ENCODE measurements around the gene CDC42EP5.

The CDC42EP5 gene

GRCh38 chr19:54461613-54462012 is 11.5 kb downstream of the CDC42EP5 start:
- no peak for DNase-seq

- no peak for DNase-seq
Observed at GRCh38 chr19:54461210-54461609, 11.9 kb downstream of the CDC42EP5 start.

DNA sequence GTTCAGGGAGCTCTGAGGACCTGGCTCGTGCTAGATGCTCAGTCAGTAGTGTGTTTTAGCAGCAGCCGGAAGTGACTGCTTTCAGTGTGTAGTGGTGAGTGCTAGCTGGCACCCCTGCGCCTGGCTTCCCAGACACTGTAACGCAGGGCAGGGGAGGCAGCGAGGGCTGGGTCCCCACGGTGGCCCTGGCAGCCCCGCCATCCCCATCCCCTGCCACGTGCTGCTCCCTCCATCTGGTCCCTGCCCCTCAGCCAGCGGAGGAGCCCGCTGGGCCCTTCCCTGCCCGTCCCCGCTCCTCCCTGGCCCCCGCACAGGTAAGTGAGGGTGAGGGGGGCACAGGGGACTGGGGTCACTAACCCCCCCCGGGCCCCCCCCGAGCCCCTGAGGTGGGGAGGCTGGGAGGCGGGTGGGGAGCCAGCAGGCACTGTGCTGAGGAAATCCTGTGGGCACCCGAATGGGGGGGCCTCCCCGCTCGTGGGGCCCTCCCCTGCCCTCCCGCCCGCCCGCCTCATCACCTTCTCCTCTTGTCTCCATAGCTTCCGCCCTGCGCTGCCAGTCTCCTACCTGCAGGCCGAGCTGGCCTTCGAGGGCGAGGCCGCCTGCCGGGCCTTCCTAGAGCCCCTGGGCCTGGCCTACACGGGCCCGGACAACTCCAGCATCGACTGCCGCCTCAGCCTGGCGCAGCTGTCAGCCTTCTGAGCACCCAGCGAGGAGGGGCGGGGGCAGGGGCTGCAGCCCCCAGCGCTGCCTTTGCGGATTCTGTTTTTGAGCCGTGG is 12.7 kb downstream of the CDC42EP5 start:
- DNase-seq = no peak

- no peak for DNase-seq
Observed at GRCh38 chr19:54459282-54460229, 13.5 kb downstream of the CDC42EP5 start.

DNA sequence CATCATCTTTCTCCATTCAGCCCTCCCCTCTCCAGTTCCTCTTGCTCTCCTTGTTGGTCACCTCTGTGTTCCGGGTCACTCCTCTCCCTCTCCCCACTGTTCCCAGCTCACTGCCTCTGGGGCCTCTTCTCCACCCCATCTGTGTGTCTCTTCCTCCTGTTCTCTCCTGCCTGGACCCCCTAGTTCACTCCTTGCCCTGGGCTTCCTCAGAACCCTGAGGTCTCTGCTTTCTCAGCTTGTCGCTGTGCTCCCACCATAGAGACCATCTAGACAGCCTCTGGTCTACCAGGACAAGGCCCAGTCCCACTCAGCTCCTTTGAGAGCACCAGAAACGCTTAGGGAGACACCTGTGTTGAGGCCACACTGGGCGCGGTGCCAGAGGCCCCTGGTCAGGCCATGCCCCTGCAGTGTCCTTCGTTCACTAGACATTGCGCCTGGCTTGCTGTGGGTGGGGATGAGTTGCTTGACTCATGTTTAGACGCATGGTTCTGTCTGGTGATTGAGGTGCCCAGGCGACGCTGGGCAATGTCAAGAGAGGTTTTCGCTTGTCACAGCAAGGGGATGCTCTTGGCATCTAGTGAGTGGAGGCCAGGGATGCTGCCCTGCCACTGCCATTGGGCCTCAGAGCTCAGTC is 14.3 kb downstream of the CDC42EP5 start:
- DNase-seq = no peak

DNA sequence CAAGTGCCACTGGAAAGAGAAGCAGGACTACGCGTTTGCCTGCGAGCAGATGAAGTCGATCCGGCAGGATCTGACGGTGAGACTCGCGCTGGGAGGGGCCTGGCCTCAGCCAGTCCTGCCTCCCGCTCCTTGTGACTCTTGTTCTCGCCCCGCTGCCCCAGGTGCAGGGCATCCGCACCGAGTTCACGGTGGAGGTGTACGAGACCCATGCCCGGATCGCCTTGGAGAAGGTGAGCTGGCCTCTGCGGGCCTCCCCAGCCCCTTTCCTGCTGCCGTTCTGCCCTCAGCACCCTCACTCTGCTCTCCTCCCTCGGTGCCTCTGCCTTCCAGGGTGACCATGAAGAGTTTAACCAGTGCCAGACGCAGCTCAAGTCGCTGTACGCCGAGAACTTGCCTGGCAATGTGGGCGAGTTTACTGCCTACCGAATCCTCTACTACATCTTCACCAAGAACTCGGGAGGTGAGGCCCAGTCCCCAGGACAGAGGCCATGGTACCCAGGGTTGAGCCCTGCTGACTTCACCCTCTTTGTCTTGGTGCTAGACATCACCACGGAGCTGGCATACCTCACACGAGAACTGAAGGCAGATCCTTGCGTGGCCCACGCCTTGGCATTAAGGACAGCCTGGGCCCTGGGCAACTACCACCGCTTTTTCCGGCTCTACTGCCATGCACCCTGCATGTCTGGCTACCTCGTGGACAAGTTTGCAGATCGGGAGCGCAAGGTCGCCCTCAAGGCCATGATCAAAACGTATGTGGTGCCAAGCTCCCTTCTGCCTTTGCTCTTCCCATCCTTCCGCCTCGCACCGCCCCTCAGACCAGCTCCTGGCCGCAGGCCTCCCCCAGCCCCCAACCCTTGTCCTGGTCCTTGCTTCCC is 15.1 kb downstream of the CDC42EP5 start:
- DNase-seq = no peak

DNA sequence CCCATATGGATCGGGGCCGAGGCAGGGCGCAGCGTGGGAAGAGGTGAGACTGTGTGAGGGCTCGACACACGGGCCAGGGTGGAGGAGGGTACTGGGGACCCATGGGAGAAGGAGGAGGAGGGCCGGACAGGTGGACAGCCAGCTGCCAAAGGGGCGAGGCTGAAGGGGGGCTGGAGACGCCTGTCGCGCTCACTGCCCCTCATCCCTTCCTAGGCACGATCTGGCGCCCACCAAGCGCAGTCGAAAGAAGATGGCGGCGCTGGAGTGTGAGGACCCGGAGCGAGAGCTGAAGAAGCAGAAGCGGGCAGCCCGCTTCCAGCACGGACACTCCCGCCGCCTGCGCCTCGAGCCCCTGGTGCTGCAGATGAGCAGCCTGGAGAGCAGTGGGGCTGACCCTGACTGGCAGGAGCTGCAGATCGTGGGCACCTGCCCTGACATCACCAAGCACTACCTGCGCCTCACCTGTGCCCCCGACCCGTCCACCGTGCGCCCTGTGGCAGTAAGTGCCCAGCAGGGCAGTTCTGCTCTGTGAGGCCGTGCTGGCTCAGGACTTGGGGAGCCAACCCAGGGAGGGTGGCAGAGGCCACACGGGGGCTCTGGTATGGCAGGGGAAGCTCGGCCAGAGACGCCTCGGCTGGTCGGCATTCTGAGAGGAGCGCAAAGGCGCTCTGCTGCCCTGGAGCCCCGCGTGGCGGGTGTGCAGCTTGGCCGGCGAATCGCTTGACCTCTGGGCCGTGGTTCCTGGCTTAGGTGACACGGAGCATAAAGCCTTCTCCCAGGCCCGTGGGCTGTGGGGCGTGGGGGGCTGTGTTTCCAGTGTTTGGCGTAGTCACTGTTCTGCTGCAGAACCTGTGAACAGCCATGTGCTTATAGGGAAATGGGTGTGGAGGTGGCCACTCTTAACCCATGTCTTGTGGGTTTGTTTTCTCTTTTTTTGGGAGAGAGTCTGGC is 16.4 kb downstream of the CDC42EP5 start:
- no peak for DNase-seq

DNA sequence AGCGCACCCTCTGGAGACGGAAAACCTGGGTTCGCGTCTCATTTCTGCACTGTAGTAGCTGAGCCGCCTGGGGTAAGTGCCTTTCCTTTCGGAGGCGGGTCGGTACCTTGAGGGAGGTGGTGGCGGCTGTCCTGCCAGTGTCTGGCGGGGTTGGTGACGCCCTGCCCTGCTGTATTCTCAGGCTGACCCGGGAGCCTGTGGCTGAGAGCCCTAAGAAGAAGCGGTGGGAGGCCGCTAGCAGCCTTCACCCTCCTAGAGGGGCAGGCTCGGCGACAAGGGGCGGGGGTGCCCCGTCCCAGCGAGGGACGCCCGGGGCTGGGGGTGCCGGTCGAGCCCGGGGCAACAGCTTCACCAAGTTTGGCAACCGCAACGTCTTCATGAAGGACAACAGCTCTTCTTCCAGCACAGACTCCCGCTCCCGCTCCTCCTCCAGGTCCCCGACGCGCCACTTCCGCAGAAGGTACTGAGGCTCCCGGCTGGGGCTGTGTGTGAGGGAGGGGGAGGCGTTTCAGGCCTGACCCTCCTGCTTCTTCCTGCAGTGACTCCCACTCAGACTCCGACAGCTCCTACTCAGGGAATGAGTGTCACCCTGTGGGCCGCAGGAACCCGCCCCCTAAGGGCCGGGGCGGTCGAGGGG is 17.2 kb downstream of the CDC42EP5 start:
- DNase-seq = no peak

GRCh38 chr19:54454781-54455675 is 18.1 kb downstream of the CDC42EP5 start:
- no peak for DNase-seq

- no peak for DNase-seq
Observed at GRCh38 chr19:54453921-54454780, 18.9 kb downstream of the CDC42EP5 start.

DNA sequence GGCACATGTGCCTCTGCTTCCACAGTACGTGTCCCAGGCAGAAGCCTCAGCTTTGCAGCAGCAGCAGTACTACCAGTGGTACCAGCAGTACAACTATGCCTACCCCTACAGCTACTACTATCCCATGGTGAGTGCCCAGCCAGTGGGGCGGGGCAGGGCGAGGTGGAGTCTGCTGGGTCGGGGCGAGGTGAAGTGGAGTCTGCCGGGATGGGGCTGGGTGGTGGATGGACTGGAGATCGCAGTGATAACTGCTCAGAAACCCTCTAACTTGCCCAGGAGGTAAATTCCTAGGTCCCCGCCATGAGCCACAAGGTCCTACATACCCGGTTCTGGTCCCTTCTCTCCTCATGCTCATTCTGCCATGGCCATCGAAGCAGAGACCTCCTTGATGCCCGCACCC is 20.5 kb downstream of the CDC42EP5 start:
- no peak for DNase-seq

GRCh38 chr19:54451997-54452396 is 21.1 kb downstream of the CDC42EP5 start:
- DNase-seq = no peak

GRCh38 chr19:54451331-54451871 is 21.7 kb downstream of the CDC42EP5 start:
- no peak for DNase-seq

DNA sequence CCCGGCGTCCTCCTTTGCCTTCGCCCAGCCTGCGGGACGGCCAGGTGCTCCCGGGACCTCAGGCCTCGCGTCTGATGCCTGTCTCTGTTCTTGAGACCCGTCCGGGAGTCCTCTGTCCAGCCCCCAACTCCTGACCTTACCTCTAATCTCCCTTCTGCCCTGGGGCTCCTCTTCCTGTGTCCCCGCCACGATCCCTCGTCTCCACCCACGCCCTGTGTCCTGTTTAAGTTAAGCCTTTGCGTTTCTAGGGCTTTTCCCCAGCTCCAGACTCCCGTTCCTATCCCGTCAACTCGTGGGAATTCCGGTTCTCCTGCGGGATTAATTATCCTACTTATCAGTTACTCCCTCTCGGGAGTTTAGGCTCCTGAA is 23.4 kb downstream of the CDC42EP5 start:
- DNase-seq = no peak

DNA sequence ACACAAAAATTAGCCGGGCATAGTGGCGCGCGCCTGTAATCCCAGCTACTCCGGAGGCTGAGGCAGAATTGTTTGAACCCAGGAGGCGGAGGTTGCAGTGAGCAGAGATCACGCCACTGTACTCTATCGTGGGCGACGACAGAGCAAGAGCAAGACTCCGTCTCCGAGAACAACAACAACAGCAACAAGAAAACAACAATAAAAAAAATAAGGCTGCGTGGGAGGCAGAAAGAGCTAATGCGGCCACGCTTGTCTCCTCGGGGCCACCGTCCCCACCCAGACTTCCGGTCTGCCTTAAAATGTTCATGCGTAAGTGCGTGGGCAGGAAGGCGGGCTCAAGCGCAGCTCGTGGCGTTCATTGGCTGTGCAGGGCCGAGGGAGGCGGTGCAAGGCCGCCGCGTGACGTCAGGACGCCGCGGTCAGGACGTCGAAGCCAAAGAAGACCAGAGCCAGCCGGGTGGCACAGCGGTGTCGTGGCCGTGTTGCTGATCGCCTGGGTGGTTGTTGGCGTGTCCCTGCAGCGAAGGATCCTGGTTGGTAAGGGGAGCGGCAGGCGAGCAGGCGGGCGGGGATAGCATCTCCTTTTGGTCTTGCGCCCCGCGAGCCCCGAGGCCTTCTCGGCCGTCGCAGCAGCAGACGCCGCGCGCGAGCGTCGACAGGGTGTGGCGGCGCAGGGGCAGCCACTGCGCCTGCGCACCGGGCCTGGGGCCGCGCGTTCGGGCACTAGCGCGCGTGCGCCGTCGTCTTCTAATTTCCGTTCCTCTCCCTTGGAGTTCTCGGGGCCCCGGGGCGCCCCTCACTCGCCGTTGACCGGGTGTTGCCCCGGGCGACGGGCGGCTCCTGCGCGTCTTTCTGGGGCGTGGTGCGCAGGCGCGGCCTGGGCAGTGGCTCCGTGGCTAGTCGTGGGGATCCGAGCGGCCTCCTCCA is 24.1 kb downstream of the CDC42EP5 start, which contains the start of gene LENG8:
Gene LENG8, plus strand, starts transcription at position 426 of the 927 bp plus-strand sequence. CDS start 2,146 bp downstream, outside the sequence.
- DNase-seq = peak; percentile 97

DNA sequence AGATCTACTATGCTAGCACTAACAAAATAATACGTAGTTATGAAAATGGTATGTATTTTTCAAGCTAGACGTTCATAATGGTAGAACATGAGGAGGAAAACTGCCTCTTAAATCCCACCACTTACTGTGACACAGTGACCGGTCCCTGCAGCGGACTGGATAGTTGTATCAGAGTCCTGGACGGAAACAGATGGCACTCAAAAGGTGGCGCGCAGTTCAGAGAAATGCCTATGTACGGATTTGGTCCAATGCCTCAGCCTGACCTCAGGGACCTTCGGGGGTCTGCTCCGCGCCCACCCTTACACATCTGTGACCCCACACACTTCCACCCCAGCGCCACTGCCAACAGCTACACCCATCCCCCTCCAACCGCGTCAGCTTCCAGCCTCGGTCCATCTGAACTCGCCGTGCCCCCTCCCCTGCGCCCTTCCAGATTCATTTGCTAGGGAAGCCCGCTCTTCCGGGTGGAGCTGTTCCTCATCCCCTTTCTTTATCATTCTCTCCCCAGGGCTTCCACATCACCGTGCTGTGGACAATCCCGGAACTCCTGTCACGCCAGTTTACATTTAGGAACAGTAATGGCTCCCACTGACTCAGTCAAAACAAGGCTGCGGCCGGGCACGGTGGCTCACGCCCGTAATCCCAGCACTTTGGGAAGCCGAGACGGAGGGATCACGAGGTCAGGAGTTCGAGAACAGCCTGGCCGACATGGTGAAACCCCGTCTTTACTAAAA is 24.9 kb downstream of the CDC42EP5 start:
- DNase-seq = peak; percentile 31
